ENCODE measurements around the gene MYBPC2. TPM values are rescaled to one million over a fixed set of nuclear protein-coding genes. Genes with fewer than 3 reads are reported as not detected.

MYBPC2 gene
- total RNA-seq, 2 donors from 2014 or later, result not detected

DNA sequence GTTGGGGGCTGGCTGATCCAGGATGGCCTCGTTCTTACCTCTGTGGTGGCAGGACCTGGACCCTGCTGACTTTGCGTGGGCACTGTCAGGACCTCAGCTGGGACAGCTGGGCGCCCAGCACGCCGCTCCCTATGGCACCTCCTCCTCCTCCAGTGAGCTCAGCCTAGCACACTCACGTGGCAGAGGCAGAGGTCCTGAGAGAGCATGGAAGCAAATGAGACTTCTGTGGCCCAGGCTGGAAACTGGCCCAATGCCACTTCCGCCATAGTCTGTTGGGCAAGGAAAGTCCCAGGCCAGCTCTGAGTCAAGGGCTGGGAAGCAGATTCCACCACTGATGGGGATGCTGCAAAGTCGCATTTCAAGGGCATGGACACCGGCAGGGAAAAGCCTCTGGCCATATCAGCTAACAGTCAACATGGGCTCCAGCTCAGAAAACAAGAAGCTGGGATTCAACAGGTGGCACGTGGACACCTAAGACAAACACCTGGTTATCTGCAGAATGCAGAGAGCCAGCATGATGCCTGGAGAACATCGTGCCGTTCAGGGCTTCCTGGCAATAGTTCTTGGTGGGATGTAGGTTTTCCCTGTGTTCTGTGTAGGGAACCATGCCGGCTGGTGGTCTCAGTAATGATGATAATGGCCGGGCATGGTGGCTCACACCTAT, 16.7 kb downstream of the MYBPC2 start:
- no peak for ATAC-seq
- intact Hi-C loops (cut with DNase I), result no loop called here

DNA sequence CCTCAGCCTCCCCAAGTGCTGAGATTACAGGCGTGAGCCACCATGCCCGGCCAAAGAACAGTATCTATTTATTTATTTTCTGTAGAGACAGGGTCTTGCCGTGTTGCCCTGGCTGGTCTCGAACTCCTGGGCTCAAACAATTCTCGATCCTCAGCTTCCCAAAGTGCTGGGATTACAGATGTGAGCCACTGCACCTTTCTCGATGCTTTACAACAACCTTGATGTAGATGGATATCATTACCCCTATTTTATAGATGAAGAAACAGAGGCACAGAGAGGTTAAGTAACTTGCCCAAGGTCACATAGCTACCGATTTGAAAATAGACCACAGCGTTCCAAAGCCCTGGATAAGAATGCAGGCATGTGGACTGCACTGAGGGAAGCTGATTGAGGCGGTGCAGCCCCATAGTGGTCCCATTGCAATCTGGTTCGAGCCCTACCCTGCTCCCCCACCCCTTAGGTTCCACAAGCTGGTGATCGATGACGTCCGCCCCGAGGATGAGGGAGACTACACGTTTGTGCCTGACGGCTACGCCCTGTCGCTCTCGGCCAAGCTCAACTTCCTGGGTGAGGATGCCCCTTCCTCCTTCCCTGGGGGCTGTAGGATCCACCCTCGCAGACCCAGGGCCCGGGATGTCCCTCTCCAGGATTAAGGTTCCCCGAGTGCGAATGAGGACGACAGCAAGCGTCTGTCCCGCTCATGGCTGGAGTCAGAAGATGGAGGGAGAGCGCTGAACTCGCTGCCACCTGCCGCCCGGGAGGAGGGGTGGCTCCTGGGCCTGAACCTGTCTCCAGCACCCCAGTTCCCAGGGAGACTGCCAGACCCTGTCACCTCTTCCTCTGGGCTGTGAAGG, 17.9 kb downstream of the MYBPC2 start:
- ATAC-seq, result no peak
- DNase-seq, result no peak
- intact Hi-C loops (cut with DNase I), result no loop called here

More for the DNA sequence above, 16.7 kb downstream of the MYBPC2 start:
- DNase-seq, result no peak

DNA sequence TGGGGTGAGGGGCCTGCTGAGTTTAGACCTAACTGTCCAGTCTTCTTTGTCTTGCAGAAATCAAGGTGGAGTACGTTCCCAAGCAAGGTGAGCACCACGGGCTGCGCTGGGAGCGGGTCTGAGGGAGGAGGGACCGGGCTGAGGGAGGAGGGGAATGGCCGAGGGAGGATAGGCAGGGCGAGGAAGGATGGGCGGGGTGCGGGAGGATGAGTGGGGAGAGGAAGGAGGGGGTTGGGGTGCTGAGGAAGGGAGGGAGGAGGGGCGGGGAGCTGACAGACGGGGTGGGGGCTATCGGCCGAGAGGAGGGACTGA, 18.5 kb downstream of the MYBPC2 start:
- intact Hi-C loops (cut with DNase I), result no loop called here
- ATAC-seq (no peak), DNase-seq (no peak)

DNA sequence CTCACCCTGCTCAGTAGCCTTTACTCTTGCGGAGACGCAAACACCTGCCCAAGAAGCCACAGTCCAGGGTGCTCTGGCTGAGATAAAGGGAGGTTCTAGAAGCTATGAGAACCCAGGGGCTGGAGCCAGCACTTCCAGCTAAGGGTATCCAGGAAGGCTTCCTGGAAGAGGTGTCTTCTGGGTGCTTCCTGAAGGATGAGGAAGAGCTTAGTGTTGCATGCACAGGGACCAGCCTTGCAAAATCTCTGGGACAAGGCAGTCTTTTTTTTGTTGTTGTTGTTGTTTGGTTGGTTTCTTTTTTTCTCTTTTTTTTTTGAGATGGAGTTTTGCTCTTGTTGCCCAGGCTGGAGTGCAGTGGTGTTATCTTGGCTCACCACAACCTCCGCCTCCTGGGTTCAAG, 20.6 kb downstream of the MYBPC2 start:
- DNase-seq (no peak), ATAC-seq (no peak)
- intact Hi-C loops (cut with DNase I), result no loop called here

DNA sequence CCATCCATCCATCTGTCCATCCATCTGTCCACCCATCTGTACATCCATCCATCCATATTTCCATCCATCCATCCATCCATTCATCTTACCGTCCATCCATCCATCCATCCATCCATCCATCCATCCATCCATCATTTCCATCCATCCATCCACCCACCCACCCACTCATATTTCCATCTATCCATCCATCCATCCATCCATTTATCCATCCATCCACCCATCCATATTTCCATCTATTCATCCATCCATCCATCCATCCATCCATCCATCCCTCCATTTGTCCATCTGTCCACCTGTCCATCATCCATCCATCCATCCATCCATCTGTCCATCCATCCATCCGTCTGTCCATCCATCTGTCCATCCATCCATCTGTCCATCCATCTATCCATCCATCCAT, 23.3 kb downstream of the MYBPC2 start:
- intact Hi-C loops (cut with DNase I), result no loop called here
- DNase-seq (no peak), ATAC-seq (no peak)

DNA sequence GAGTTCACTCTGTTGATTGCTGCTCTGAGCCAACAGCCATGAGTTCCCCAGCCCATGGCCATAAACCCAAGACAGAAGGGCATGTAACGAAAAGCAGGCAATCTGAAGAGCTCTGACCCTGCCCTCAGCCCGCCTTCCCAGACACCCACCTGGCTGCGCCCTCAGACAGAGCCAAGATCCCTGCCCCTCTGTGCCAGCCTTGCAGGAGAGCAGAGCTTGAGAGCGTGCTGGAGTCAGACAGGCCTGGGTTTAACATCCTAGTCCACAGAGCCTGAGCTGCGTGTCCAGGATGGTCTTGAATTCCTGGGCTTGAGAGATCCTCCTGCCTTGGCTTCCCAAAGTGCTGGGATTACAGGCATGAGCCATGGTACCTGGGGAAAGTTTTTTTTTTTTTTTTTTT, 24.6 kb downstream of the MYBPC2 start:
- intact Hi-C loops (cut with DNase I), result no loop called here
- ATAC-seq, result no peak

DNA sequence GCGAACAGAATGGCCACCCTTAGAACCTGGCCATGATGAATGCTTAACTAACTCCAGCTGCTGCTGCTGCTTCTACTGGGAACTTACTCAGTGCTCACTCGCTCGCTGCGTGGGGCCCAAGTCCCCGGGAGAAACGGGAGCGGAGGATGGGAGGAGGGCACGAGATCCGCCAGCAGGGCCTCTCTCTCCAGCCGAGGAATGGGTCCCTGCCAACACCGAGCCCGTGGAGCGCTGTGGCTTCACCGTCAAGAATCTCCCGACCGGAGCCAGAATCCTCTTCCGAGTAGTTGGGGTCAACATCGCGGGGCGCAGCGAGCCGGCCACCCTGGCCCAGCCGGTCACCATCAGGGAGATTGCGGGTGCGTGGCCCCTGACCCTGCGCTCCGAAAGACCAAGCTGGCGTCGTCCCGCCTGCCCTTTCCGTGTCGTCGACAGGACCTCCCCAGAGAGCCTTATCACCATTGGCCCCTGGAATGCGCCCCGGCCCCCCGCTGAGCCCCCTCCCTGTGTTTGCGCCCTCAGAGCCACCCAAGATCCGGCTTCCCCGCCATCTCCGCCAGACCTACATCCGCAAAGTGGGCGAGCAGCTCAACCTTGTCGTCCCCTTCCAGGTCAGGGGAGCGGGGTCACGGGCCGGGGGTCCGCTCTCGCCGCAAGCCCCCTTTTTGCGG, 25.8 kb downstream of the MYBPC2 start:
- DNase-seq (no peak), ATAC-seq (no peak)
- intact Hi-C loops (cut with DNase I), result no loop called here

More for the DNA sequence above, 24.6 kb downstream of the MYBPC2 start:
- no peak for DNase-seq

DNA sequence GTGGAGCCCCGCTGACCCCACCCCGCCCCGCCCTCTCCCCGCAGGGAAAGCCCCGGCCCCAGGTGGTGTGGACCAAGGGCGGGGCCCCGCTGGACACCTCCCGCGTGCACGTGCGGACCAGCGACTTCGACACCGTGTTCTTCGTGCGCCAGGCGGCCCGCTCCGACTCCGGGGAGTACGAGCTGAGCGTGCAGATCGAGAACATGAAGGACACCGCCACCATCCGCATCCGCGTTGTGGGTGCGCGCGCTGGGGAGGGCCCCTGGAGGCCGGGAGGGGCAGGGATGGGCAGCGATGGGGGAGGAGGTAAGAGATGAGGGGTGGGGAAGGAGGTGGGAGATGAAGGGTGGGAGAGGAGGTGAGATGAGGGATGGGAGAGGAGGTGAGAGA, 26.4 kb downstream of the MYBPC2 start:
- intact Hi-C loops (cut with DNase I), result no loop called here
- no peak for ATAC-seq
- DNase-seq, result no peak

DNA sequence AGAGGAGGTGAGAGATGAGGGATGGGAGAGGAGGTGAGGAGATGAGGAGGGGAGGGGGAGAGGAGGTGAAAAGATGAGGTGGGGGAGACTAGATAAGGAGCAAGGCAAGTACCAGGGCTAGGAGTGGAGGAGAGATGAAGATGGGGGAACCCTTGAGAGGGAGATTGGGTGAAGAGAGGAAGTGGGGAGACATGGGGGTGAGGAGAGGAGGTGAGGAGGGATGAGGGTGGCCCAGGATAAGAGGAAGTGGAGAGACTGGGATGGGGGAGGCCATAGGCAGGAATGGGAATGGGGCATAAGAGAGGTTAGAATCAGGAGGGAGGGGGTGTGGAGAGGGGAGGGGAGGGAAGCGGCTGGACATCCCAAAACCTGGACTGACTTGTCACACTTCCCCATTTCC, 26.9 kb downstream of the MYBPC2 start:
- DNase-seq, result no peak
- no peak for ATAC-seq
- intact Hi-C loops (cut with DNase I), result loop anchor here (2.0 to 5.0 kb wide), 3 partner anchors 91 to 103 kb away; partner anchors contain the start of gene NAPSA (in 1 of the 2)

DNA sequence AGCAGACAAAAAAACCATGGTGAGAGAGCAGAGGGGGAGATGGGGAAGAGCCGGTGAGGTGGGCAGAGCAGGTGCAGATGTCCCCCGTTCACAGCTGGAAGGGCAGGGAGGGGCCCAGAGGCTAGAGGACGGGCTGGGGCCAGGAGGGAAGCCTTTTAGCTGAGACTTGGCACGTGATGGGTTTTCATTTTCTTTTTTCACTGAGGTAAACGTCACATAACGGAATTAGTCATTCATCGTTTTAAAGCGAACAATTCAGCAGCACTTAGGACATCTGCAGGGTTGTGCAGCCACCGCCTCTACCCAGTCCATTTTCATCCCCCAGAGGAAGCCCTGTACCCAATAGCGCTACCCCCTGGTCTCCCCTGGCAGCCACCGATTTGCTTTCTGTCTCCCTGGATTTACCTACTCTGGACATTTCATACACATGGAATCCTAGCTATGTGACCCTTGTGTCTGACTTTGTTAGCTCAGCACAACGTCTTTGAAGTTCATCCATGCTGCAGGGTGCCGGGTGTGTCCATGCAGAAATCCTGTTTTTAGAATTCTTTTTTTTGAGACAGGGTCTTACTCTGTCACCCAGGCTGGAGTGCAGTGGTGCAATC, 27.6 kb downstream of the MYBPC2 start:
- DNase-seq (no peak), ATAC-seq (no peak)
- intact Hi-C loops (cut with DNase I), result loop anchor here (2.0 to 5.0 kb wide), 3 partner anchors 91 to 103 kb away; partner anchors contain the start of gene NAPSA (in 1 of the 2)

DNA sequence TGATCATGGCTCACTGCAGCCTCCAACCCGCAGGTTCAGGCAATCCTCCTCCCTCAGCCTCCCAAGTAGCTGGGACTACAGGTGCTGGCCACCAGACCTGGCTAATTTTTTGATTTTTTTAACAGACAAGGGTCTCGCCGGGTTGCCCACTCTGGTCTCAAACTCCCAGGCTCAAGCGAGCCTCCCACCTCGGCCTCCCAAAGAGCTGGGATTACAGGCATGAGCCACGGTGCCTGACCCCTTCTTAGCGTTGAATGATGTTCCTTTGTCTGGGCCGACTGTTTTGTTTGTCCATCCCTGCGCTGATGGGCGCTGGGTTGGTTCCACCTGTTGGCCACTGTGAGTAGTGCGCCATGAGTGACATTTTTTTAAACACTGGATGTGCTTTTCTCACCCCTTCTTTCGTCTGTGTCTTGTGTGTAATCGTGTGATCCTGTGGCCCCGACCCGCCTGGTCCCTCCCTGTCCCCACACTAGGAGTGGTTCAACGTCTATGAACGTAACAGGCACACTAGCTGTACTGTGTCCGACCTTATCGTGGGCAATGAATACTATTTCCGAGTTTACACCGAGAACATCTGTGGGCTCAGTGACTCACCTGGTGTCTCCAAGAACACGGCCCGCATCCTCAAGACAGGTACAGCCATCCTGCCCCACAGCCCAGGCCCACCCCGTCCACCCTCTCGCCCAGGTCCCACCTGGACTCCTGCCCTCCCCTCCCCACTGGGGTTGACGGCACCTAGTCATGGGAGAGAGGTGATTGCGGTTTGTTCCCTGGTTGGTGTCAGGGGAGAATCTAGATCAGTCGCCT, 28.6 kb downstream of the MYBPC2 start:
- DNase-seq (peak; percentile 57), ATAC-seq (peak; percentile 78 to 79)
- intact Hi-C loops (cut with DNase I), result loop anchor here (2.0 to 5.0 kb wide), 3 partner anchors 92 to 104 kb away; partner anchors contain the start of gene NAPSA (in 1 of the 2)

DNA sequence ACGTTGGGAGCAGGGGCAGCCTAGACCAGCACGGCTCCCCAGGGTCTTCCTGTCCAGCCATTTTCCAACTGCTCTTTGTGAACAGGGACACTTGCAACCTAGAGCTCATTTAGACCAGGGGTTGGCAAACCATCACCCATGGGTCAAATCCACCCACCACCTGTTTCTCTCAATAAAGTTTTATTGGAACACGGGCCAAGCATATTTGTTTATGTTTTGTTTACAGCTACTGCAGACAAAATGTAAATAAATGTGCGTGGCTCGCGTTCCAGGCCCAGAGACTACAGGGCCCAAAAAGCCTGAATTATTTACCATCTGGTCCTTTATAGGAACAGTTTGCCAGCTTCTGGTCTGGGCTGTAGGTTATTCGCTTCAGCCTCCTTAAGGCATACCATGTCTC, 30.3 kb downstream of the MYBPC2 start:
- intact Hi-C loops (cut with DNase I), result loop anchor here in 1 of 2 donors (5.0 kb wide), 1 partner anchor 96 kb away; the partner anchor contains the start of gene NAPSA
- no peak for DNase-seq
- no peak for ATAC-seq

DNA sequence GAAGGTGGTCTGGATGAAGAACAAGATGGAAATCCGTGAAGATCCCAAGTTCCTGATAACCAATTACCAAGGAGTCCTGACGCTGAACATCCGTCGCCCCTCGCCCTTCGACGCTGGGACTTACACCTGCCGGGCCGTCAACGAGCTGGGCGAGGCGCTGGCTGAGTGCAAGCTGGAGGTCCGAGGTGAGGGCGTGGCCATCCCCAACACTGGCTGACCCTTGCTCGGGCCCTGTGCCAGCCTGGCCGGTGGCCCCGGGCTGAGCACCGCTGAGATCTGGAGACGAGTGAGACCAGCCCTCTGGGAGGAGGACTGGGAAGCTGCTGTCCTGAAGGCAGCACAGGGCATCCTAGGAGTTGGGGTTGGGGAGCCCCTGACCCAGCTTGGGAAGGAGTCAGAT, 31.7 kb downstream of the MYBPC2 start:
- DNase-seq, result no peak
- ATAC-seq, result no peak
- intact Hi-C loops (cut with DNase I), result loop anchor here in 1 of 2 donors (5.0 kb wide), 1 partner anchor 97 kb away; the partner anchor contains the start of gene NAPSA

DNA sequence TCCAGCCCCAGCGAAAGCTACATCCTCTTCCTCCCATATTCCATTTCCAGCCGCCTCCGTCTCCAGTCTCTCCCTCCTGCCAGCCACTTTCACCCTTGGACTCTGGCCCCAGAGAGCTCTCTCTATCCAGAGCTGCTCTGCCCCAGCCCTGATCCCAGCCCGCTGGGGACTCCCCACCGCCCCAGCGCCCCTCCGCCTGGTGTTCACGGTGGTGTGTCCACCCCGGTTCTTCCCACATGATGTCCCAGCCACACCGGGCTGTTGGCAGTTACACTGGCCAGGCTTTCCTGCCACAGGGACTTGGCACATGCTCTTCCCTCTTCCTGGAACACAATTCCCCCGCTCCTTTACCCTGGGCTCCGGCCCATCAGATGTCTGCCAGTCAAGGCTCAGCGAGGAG, 32.3 kb downstream of the MYBPC2 start:
- ATAC-seq (no peak), DNase-seq (no peak)
- intact Hi-C loops (cut with DNase I), result loop anchor here in 1 of 2 donors (5.0 kb wide), 1 partner anchor 98 kb away; the partner anchor contains the start of gene NAPSA

DNA sequence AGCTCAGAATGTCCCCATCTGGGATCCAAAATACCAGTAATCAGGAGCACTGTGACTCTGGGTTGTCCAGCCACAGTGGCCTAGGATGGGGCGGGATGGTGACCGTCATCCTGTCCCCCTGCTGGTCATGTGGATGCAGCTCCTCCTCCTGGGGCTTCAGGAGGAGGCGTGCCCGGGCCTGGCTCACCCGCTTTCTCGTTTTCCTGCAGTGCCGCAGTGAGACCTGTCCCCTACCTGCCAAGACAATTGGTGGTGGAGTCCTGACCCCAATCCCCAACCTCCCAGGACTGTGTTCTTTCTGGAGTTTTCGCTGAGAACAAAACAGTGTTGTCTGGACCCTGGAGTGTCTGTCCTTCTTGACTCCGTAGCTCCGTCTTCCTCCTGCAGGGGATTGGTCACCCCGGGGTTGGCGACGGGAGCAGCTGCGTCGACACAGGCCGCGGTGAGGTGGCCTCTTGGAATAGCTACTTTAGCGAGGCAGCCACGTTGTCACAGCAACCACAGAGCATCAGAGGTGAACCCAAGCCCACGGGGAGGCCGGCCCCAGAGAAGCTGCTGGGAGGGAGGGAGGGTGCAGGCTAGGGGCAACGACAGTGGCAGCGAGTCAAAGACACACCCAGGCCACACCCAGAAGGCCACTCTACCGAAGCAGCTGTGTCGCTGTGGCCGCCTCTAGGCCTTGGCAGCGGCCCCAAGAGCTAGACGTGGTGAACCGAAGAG, 33.5 kb downstream of the MYBPC2 start:
- peak in 1 of 2 donors; percentile 38 for ATAC-seq
- DNase-seq, result no peak
- intact Hi-C loops (cut with DNase I), result no loop called here

DNA sequence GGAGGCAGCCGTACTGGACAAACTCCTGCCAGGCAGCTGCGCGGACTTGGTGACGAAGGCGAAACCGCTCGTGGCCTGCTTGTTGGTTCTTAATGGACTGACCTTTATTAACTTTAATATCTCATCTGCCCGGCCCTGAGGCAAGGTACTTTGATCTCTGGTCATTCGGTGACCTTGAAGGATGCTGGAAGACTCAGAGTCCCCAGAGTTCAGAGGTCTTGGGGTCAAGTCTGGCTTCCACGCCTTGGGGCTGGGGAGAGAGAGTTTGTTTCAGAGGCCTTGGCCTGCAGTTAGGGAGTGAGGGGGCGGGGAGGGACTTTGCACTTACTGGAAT, 34.0 kb downstream of the MYBPC2 start:
- intact Hi-C loops (cut with DNase I), result no loop called here
- DNase-seq (no peak), ATAC-seq (no peak)

DNA sequence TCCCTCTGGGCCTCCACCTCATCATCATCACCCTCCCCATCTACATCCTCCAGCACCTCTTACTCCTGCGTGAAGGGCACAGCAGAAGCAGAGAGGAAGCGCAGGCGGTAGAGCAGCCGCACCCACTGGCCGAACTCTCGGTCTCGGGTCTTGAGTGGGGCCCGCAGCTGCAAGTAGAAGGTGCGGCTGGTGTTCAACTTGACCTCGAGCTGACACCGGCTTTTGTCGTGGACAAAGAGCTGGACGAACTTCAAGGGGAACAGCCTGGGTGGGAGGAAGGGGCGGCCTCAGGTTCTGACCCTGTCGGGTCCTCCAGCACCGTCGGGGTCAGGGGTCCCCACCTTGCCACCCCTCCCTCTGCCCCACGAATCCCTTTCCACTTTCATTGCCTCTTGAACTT, 34.9 kb downstream of the MYBPC2 start:
- ATAC-seq (no peak), DNase-seq (no peak)
- intact Hi-C loops (cut with DNase I), result no loop called here

DNA sequence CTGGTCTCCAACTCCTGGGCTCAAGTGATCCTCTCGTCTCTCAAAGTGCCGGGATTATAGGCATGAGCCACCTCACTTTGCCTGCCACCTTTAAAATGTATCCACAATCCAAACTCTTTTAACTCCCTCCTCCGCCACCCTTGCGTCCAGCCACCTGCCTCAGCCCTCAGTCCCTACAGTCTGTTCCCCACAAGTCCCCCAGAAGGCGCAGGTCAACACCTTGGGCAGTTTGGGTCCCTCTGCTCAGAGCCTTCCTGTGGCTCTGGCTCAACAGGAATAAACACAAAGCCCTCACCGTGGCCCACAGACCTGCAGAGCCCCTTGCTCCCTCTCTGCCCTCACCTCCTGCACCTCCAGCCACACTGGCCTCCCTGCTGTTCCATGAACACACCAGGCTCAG, 36.1 kb downstream of the MYBPC2 start:
- intact Hi-C loops (cut with DNase I), result no loop called here
- no peak for ATAC-seq
- DNase-seq, result no peak
